GM19193 (cell line): ENCODE data around the gene PLCXD3.

Source experiments
- POLR2A ChIP-seq: IDR thresholded peaks from 4 replicates; pipeline ENCODE4 v1.6.1; 2011; ENCODE audit not compliant: insufficient read depth, insufficient read length; ENCODE audit errors: extremely low read depth

Gene PLCXD3

GRCh38 chr5:41406424-41406823 lies 104.0 kb downstream of the PLCXD3 start:
- no peak for TF ChIP-seq POLR2A

GRCh38 chr5:41404757-41405156 lies 105.6 kb downstream of the PLCXD3 start:
- no peak for TF ChIP-seq POLR2A

- TF ChIP-seq POLR2A: no peak
These were observed 106.6 kb downstream of the PLCXD3 start for GRCh38 chr5:41403846-41404245.

GRCh38 chr5:41402845-41403244 lies 107.6 kb downstream of the PLCXD3 start:
- TF ChIP-seq POLR2A: no peak

- TF ChIP-seq POLR2A: no peak
These were observed 110.6 kb downstream of the PLCXD3 start for GRCh38 chr5:41399839-41400238.

- no peak for TF ChIP-seq POLR2A
These were observed 118.4 kb downstream of the PLCXD3 start for GRCh38 chr5:41392016-41392415.

GRCh38 chr5:41374631-41375030 lies 135.8 kb downstream of the PLCXD3 start:
- no peak for TF ChIP-seq POLR2A

GRCh38 chr5:41373230-41373629 lies 137.2 kb downstream of the PLCXD3 start:
- TF ChIP-seq POLR2A: no peak

GRCh38 chr5:41371738-41372137 lies 138.7 kb downstream of the PLCXD3 start:
- no peak for TF ChIP-seq POLR2A

GRCh38 chr5:41370482-41370881 lies 139.9 kb downstream of the PLCXD3 start:
- no peak for TF ChIP-seq POLR2A

GRCh38 chr5:41369799-41370198 lies 140.6 kb downstream of the PLCXD3 start:
- no peak for TF ChIP-seq POLR2A

GRCh38 chr5:41368158-41368557 lies 142.2 kb downstream of the PLCXD3 start:
- TF ChIP-seq POLR2A: no peak

- no peak for TF ChIP-seq POLR2A
These were observed 145.0 kb downstream of the PLCXD3 start for GRCh38 chr5:41365369-41365768.

- TF ChIP-seq POLR2A: no peak
These were observed 146.1 kb downstream of the PLCXD3 start for GRCh38 chr5:41364346-41364745.

- TF ChIP-seq POLR2A: no peak
These were observed 146.9 kb downstream of the PLCXD3 start for GRCh38 chr5:41363343-41363986.

GRCh38 chr5:41356786-41357185 lies 153.6 kb downstream of the PLCXD3 start:
- TF ChIP-seq POLR2A: no peak

- TF ChIP-seq POLR2A: no peak
These were observed 160.6 kb downstream of the PLCXD3 start for GRCh38 chr5:41349846-41350245.
